ENCODE results near the gene SLC28A1. TPM values are rescaled to one million over a fixed set of nuclear protein-coding genes. Genes with fewer than 3 reads are reported as not detected.

Gene SLC28A1
- total RNA-seq, 2 donors from 2014 or later = 0.12 TPM; not detected in 1

GRCh38 chr15:84970843-84971242 lies 86.4 kb downstream of the SLC28A1 start:
- H3K4me1 ChIP-seq = peaks cover 0 to 2% of the 10 kb centered on the region in 2 donors
- no peak overlapping the region for H3K27ac ChIP-seq
- no peak overlapping the region for H3K4me3 ChIP-seq
- no peaks in the 10 kb centered on the region for H3K36me3 ChIP-seq
- no peak for TF ChIP-seq CTCF (IDR thresholded peaks at IDR 0.05)
- no peaks in the 10 kb centered on the region for H3K9me3 ChIP-seq
- DNase-seq (ENCODE audit: low spot score) = no peak
- H3K27me3 ChIP-seq = no peaks in the 10 kb centered on the region

GRCh38 chr15:84973492-84974460 lies 89.3 kb downstream of the SLC28A1 start:
- Histone ChIP-seq H3K4me1 (peaks cover 0 to 5% of the 10 kb centered on the region in 2 donors), H3K36me3 (no peaks in the 10 kb centered on the region), H3K27ac (no peak overlapping the region), H3K27me3 (no peaks in the 10 kb centered on the region), H3K9me3 (no peaks in the 10 kb centered on the region), H3K4me3 (no peak overlapping the region)
- TF ChIP-seq CTCF (IDR thresholded peaks at IDR 0.05) = no peak
- no peak for DNase-seq (ENCODE audit: low spot score)

- no peak for TF ChIP-seq CTCF (IDR thresholded peaks at IDR 0.05)
- H3K36me3 ChIP-seq = no peaks in the 10 kb centered on the region
- H3K27ac ChIP-seq = no peak overlapping the region
- H3K4me3 ChIP-seq = no peak overlapping the region
- no peak for DNase-seq (ENCODE audit: low spot score)
- no peaks in the 10 kb centered on the region for H3K27me3 ChIP-seq
- peaks cover 0 to 12% of the 10 kb centered on the region in 2 donors for H3K4me1 ChIP-seq
- H3K9me3 ChIP-seq = no peaks in the 10 kb centered on the region
Observed at GRCh38 chr15:84975871-84976351, 91.4 kb downstream of the SLC28A1 start.

- no peak for DNase-seq (ENCODE audit: low spot score)
- TF ChIP-seq CTCF (IDR thresholded peaks at IDR 0.05) = no peak
- Histone ChIP-seq H3K4me3 (no peak overlapping the region), H3K27me3 (no peaks in the 10 kb centered on the region), H3K9me3 (no peaks in the 10 kb centered on the region), H3K27ac (no peak overlapping the region), H3K36me3 (no peaks in the 10 kb centered on the region), H3K4me1 (peaks cover 4 to 12% of the 10 kb centered on the region in 2 donors)
Observed at GRCh38 chr15:84976746-84977345, 92.4 kb downstream of the SLC28A1 start.

GRCh38 chr15:84979651-84980050 lies 95.2 kb downstream of the SLC28A1 start:
- peak overlapping the region; percentile 80 to 85 for H3K4me3 ChIP-seq
- TF ChIP-seq CTCF (IDR thresholded peaks at IDR 0.05) = no peak
- H3K9me3 ChIP-seq = no peaks in the 10 kb centered on the region
- H3K36me3 ChIP-seq = no peaks in the 10 kb centered on the region
- DNase-seq (ENCODE audit: low spot score) = no peak
- H3K4me1 ChIP-seq = peaks cover 7 to 37% of the 10 kb centered on the region in 2 donors
- H3K27ac ChIP-seq = peak overlapping the region in 1 of 2 donors; percentile 99
- H3K27me3 ChIP-seq = no peaks in the 10 kb centered on the region
